Stimulated activated naive CD4-positive, alpha-beta T cell (primary cell): ENCODE measurements around the gene NUDCD3.
A peak's percentile ranks its signal among the peaks of the same experiment; 100 is the strongest.

Experiments
- DNase-seq, 6 experiments: peaks; one replicate each; lab custom pipeline; 2025; lab: John Stamatoyannopoulos, UW

NUDCD3 gene

DNA sequence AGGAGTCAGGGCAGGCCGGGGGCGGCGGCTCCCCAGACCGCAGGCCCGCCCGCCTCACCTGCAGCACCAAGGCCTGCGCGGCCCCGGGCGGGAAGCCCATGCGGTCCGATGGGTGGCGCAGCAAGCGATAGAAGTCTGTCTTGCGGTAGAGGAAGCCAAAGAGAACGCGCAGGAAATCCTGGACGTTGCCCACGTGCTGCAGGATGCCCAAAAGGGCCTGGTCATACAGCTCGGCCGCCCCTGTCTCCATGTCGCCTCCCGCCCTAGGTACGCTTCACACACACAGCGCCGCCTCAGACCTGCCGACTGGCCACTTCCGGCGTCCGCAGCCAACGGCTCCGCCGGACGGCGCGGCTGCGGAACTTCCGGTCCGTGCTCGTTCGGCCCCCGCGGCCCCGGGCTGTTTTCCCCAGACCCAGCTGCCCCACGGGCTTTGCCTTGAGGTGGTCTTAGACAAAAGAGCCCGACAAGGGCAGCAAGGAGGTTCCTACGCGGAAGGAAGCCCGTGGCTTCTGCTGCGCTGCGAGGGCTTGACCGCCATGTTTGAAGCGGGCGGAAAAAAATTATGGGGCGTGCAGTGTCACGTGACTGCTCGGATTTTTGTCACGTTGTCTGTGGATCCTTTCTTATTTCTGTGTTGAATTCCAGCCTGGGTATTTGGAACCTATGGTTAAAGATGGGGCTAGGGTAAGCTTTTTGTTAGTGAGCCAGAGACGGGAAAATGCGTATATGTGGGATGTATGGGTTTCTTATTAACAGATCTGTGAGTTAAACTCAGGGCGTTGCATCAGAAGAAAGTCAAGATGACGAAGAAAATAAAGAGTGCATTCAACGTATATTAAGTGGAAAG, at the start of gene NUDCD3:
Gene NUDCD3 (minus strand): TSS at position 308 of the 850 bp plus-strand sequence. CDS start 58 bp downstream, at position 250.
- peak; percentile 70 to 90 (median 78) for DNase-seq

GRCh38 chr7:44539669-44540506, 49.4 kb upstream of the NUDCD3 start:
- DNase-seq = no peak

- no peak for DNase-seq
Observed at GRCh38 chr7:44538798-44539668, 48.6 kb upstream of the NUDCD3 start.

GRCh38 chr7:44538093-44538797, 47.8 kb upstream of the NUDCD3 start:
- no peak for DNase-seq

- DNase-seq = no peak
Observed at GRCh38 chr7:44537442-44537841, 47.0 kb upstream of the NUDCD3 start.

DNA sequence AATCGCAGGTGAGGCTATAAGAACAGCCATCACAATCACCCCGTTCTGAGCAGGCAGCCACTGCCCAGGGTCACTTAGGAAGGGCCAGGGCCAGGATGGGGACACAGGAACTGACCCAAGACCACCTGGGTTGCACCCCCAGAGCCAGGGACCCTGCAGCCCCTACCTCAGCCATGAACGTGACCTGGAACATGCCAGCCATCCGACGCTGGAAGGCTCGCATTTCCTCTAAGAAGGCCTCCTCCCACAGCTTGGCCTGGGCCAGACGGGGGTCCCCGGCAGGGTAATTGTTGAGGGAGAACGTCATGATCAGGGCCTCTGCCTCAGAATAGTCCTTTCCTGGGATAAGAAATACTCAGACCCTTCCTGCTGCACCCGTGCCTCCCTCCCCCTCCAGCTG, 45.6 kb upstream of the NUDCD3 start:
- no peak for DNase-seq

- DNase-seq = no peak
Observed at GRCh38 chr7:44535348-44536064, 45.0 kb upstream of the NUDCD3 start.

DNA sequence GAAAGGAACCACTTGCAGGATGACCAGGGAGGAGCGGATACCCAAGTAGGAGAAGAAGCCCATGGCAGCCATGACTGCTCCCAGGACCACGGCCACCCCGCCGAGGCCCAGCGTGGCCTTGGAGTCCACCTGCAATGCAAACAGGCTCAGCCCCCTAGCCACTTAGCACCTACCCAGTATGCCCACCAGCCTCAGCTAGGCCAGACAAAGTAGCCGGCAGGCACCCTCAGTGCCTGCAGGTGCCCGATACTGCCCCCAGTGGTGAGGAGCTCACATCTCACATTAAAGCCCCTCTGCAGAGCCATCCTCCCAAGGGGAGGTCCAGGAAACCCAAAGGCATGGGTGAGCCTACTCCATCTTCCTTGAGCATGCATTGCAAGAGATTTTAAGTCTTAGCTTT, 44.0 kb upstream of the NUDCD3 start:
- DNase-seq = peak in 3 of 6 experiments; percentile 9 to 17 (median 10)

DNA sequence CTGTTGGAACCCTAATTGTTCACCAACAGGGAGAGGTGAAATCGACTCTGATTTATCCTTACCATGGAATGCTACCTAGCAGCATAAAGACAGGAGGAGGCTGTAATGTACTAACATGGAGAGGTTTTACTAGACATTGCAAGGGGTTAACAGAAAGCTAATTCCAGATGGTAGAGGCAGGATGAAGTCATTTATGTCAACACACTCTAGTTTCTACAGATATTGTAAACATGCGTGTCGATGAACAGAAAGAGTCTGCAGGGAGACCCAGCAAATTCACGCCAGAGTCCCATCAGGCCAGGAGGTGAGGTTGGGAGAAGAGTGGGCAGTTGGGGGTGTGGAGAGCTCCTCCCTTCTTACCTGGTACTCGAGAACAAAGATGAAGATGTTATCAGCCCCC, 43.6 kb upstream of the NUDCD3 start:
- DNase-seq = no peak

- DNase-seq = no peak
Observed at GRCh38 chr7:44533301-44534055, 43.0 kb upstream of the NUDCD3 start.

GRCh38 chr7:44531421-44532380, 41.2 kb upstream of the NUDCD3 start:
- DNase-seq = no peak

DNA sequence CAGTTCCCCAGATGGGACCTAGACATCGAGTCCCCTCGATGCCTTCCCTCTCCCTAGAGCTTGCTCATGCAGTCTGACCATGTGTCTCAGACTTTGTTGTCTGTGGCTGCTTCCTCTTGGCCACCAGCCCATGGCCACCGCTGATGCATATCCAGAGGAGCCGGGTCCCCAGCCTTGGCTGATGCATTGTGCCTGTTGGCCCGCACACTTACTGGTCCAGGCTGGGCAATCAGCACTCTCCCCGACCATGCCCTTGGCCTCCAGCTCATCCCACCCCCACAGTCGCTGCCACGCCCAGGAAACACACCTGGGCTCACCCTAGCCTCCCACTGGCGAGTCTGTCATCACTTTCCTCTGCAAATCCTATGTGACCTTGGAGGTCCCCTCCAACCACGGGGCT, 40.5 kb upstream of the NUDCD3 start:
- no peak for DNase-seq

DNA sequence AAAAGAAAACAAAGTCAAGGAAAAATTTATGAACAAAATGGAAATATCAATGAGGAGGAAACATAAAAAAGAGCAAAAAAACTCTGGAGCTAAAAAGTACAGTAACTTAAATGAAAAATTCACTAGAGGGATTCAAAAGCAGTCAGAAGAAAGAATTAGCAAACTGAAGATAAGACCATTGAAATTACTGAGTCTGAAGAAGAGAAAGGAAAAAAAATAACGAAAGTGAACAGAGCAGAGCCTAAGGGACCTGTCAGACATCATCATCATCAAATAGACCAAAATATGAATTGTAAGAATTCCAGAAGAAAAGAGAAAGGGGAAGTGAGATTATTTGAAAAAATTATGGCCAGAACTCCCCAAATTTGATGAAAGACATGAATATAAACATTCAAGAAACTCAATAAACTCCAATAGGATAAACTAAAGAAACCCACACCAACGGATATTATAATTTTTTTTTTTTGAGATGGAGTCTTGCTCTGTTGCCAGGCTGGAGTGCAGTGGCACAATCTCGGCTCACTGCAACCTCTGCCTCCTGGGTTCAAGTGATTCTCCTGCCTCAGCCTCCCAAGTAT, 34.4 kb upstream of the NUDCD3 start:
- no peak for DNase-seq

DNA sequence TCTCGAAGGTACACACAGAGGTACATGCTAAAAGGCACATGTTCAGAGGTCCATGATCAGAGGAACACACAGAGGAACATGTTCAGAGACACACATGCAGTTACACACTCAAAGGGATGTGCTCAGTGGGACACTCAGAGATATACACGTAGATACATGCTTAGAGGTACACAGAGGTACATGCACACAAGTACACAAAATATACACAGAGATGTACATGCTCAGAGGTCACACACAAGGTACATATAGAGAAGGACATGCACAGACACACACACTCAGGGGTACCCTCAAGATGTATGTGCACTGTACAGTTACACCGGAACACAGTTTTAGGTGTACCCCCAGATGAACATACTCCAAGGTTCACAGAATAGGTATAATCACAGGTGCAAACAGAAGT, 31.9 kb upstream of the NUDCD3 start:
- DNase-seq = no peak

- DNase-seq = no peak
Observed at GRCh38 chr7:44521347-44522095, 31.1 kb upstream of the NUDCD3 start.

GRCh38 chr7:44520574-44520973, 30.1 kb upstream of the NUDCD3 start:
- no peak for DNase-seq

DNA sequence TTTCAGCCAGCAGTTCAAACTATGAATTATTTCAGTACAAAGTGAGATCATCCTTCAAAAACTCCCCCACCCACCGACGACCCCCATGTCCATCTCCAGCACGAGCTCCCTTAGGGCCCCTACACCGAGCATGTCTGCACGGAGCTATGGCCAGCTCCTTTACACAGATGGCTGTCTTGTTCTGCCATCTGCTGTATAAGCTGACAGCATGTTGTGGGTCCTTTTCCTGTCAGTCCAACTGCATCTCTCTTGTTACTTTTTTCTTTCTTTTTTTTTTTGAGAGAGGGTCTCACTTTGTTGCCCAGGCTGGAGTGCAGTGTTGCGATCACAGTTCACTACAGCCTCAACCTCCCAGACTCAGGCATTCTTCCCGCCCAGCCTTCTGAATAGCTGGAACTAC, 29.1 kb upstream of the NUDCD3 start:
- DNase-seq = no peak

- DNase-seq = no peak
Observed at GRCh38 chr7:44518761-44519160, 28.3 kb upstream of the NUDCD3 start.
